Measurements from ENCODE around the gene PLK5. TPM values are rescaled to one million over a fixed set of nuclear protein-coding genes. Genes with fewer than 3 reads are reported as not detected.
"Not testable (repeated sequence)": the region's sequence is repeated elsewhere in the genome, so short reads cannot be mapped to it uniquely, and the experiment has no call there.

PLK5 gene
- total RNA-seq, 2 donors from 2014 or later = not detected

GRCh38 chr19:1531587-1531986 is 7.7 kb downstream of the PLK5 start:
- ATAC-seq (no peak), DNase-seq (ENCODE audit: low spot score) (no peak)
- Mint-ChIP-seq H3K27ac (no peak overlapping the region), H3K4me1 (ENCODE audit: low read depth in 2 of 2) (no peaks in the 10 kb centered on the region), H3K4me3 (no peak overlapping the region), H3K9me3 (no peaks in the 10 kb centered on the region), H3K36me3 (no peaks in the 10 kb centered on the region), H3K27me3 (no peaks in the 10 kb centered on the region)

- Mint-ChIP-seq H3K4me3 (no peak overlapping the region), H3K27ac (no peak overlapping the region), H3K9me3 (no peaks in the 10 kb centered on the region), H3K36me3 (no peaks in the 10 kb centered on the region), H3K27me3 (no peaks in the 10 kb centered on the region), H3K4me1 (ENCODE audit: low read depth in 2 of 2) (no peaks in the 10 kb centered on the region)
- ATAC-seq (no peak), DNase-seq (ENCODE audit: low spot score) (no peak)
Observed at GRCh38 chr19:1532003-1532402, 8.1 kb downstream of the PLK5 start.

- no peaks in the 10 kb centered on the region for H3K36me3 Mint-ChIP-seq
- DNase-seq (ENCODE audit: low spot score) = no peak
Observed at GRCh38 chr19:1533510-1534150, 9.8 kb downstream of the PLK5 start.

GRCh38 chr19:1534972-1535371 is 11.1 kb downstream of the PLK5 start:
- H3K4me3 Mint-ChIP-seq = no peak overlapping the region
- ATAC-seq (peak in 1 of 2 donors; percentile 26), DNase-seq (ENCODE audit: low spot score) (no peak)
- H3K4me1 Mint-ChIP-seq (ENCODE audit: low read depth in 2 of 2) = no peaks in the 10 kb centered on the region
- H3K27ac Mint-ChIP-seq = no peak overlapping the region
- peaks cover 0 to under 1% of the 10 kb centered on the region in 2 donors for H3K27me3 Mint-ChIP-seq
- no peaks in the 10 kb centered on the region for H3K9me3 Mint-ChIP-seq
- no peaks in the 10 kb centered on the region for H3K36me3 Mint-ChIP-seq

More at GRCh38 chr19:1533510-1534150, 9.8 kb downstream of the PLK5 start:
- Mint-ChIP-seq H3K4me1 (ENCODE audit: low read depth in 2 of 2) (no peaks in the 10 kb centered on the region), H3K4me3 (no peak overlapping the region), H3K27ac (no peak overlapping the region), H3K9me3 (no peaks in the 10 kb centered on the region), H3K27me3 (no peaks in the 10 kb centered on the region)
- ATAC-seq = no peak

GRCh38 chr19:1535699-1536098 is 11.8 kb downstream of the PLK5 start:
- H3K4me1 Mint-ChIP-seq (ENCODE audit: low read depth in 2 of 2); H3K27me3 Mint-ChIP-seq; H3K36me3 Mint-ChIP-seq; H3K9me3 Mint-ChIP-seq; DNase-seq (ENCODE audit: low spot score); H3K27ac Mint-ChIP-seq; ATAC-seq; H3K4me3 Mint-ChIP-seq: not testable (repeated sequence)

GRCh38 chr19:1538978-1539377 is 15.1 kb downstream of the PLK5 start:
- ATAC-seq (no peak), DNase-seq (ENCODE audit: low spot score) (no peak)
- H3K4me3 Mint-ChIP-seq = no peak overlapping the region
- peaks cover 12 to 21% of the 10 kb centered on the region in 2 donors for H3K27me3 Mint-ChIP-seq
- H3K27ac Mint-ChIP-seq = no peak overlapping the region
- H3K4me1 Mint-ChIP-seq (ENCODE audit: low read depth in 2 of 2) = no peaks in the 10 kb centered on the region
- no peaks in the 10 kb centered on the region for H3K9me3 Mint-ChIP-seq
- no peaks in the 10 kb centered on the region for H3K36me3 Mint-ChIP-seq

- H3K4me3 Mint-ChIP-seq; H3K27ac Mint-ChIP-seq; DNase-seq (ENCODE audit: low spot score); H3K36me3 Mint-ChIP-seq; H3K9me3 Mint-ChIP-seq; ATAC-seq; H3K4me1 Mint-ChIP-seq (ENCODE audit: low read depth in 2 of 2): not testable (repeated sequence)
- peaks cover 12 to 21% of the 10 kb centered on the region in 2 donors for H3K27me3 Mint-ChIP-seq
Observed at GRCh38 chr19:1539749-1540148, 15.9 kb downstream of the PLK5 start.

GRCh38 chr19:1540365-1540925 is 16.6 kb downstream of the PLK5 start:
- Mint-ChIP-seq H3K36me3 (no peaks in the 10 kb centered on the region), H3K4me1 (ENCODE audit: low read depth in 2 of 2) (no peaks in the 10 kb centered on the region), H3K9me3 (no peaks in the 10 kb centered on the region), H3K27me3 (peaks cover 12 to 21% of the 10 kb centered on the region in 2 donors), H3K27ac (no peak overlapping the region), H3K4me3 (no peak overlapping the region)
- ATAC-seq (no peak), DNase-seq (ENCODE audit: low spot score) (no peak)

- no peak for DNase-seq (ENCODE audit: low spot score)
- no peaks in the 10 kb centered on the region for H3K9me3 Mint-ChIP-seq
- H3K27me3 Mint-ChIP-seq = peaks cover 0 to 11% of the 10 kb centered on the region in 2 donors
- no peaks in the 10 kb centered on the region for H3K36me3 Mint-ChIP-seq
- H3K4me3 Mint-ChIP-seq = no peak overlapping the region
- no peak for ATAC-seq
- peaks cover 0 to 3% of the 10 kb centered on the region in 2 donors for H3K4me1 Mint-ChIP-seq (ENCODE audit: low read depth in 2 of 2)
- H3K27ac Mint-ChIP-seq = no peak overlapping the region
Observed at GRCh38 chr19:1549332-1549945, 25.6 kb downstream of the PLK5 start.

- H3K4me3 Mint-ChIP-seq = no peak overlapping the region
- H3K9me3 Mint-ChIP-seq = no peaks in the 10 kb centered on the region
- no peak overlapping the region for H3K27ac Mint-ChIP-seq
- DNase-seq (ENCODE audit: low spot score) (no peak), ATAC-seq (no peak)
- H3K36me3 Mint-ChIP-seq = no peaks in the 10 kb centered on the region
- H3K4me1 Mint-ChIP-seq (ENCODE audit: low read depth in 2 of 2) = no peaks in the 10 kb centered on the region
- peaks cover 0 to 8% of the 10 kb centered on the region in 2 donors for H3K27me3 Mint-ChIP-seq
Observed at GRCh38 chr19:1551068-1552040, 27.5 kb downstream of the PLK5 start.

GRCh38 chr19:1553415-1553814 is 29.5 kb downstream of the PLK5 start:
- H3K4me3 Mint-ChIP-seq = no peak overlapping the region
- H3K36me3 Mint-ChIP-seq = no peaks in the 10 kb centered on the region
- no peaks in the 10 kb centered on the region for H3K9me3 Mint-ChIP-seq
- no peak for ATAC-seq
- no peak for DNase-seq (ENCODE audit: low spot score)
- H3K27me3 Mint-ChIP-seq = peaks cover 0 to 2% of the 10 kb centered on the region in 2 donors
- H3K4me1 Mint-ChIP-seq (ENCODE audit: low read depth in 2 of 2) = no peaks in the 10 kb centered on the region
- H3K27ac Mint-ChIP-seq = no peak overlapping the region

GRCh38 chr19:1554968-1555367 is 31.1 kb downstream of the PLK5 start:
- Mint-ChIP-seq H3K4me3 (no peak overlapping the region), H3K27me3 (peaks cover 0 to 2% of the 10 kb centered on the region in 2 donors), H3K4me1 (ENCODE audit: low read depth in 2 of 2) (peaks cover 0 to 2% of the 10 kb centered on the region in 2 donors), H3K9me3 (no peaks in the 10 kb centered on the region), H3K36me3 (no peaks in the 10 kb centered on the region), H3K27ac (no peak overlapping the region)
- ATAC-seq (no peak), DNase-seq (ENCODE audit: low spot score) (no peak)

GRCh38 chr19:1555487-1556389 is 31.9 kb downstream of the PLK5 start:
- no peak for ATAC-seq
- no peaks in the 10 kb centered on the region for H3K36me3 Mint-ChIP-seq
- H3K27ac Mint-ChIP-seq = no peak overlapping the region
- H3K4me3 Mint-ChIP-seq = no peak overlapping the region
- H3K27me3 Mint-ChIP-seq = peaks cover 0 to 2% of the 10 kb centered on the region in 2 donors
- peaks cover 0 to 7% of the 10 kb centered on the region in 2 donors for H3K4me1 Mint-ChIP-seq (ENCODE audit: low read depth in 2 of 2)
- no peaks in the 10 kb centered on the region for H3K9me3 Mint-ChIP-seq
- DNase-seq (ENCODE audit: low spot score) = no peak
